GM12878 (cell line): ENCODE data around the gene GIMD1. TPM values are rescaled to one million over a fixed set of nuclear protein-coding genes. Genes with fewer than 3 reads are reported as not detected.

Source experiments
- ASH2L ChIP-seq: fragments of 300-600, 200-600 bp; sonication (generic); IDR thresholded peaks from 2 replicates; pipeline ENCODE4 v1.6.1; 2017; ENCODE audit warnings: low read depth, mild to moderate bottlenecking, borderline replicate concordance
- CHD1 ChIP-seq: IDR thresholded peaks from 2 replicates; pipeline ENCODE4 v1.6.1; 2012; ENCODE audit warnings: low read depth, low read length, improper control_type of control experiment
- CHD4 ChIP-seq: fragments of 200-600 bp; sonication (generic); IDR thresholded peaks from 2 replicates; pipeline ENCODE4 v1.6.1; 2016; ENCODE audit warnings: mild to moderate bottlenecking
- ESRRA ChIP-seq: IDR thresholded peaks from 2 replicates; pipeline ENCODE4 v1.6.1; 2012; ENCODE audit warnings: mild to moderate bottlenecking, low read length, improper control_type of control experiment
- GATAD2B ChIP-seq: fragments of 450-650 bp; conservative IDR thresholded peaks from 2 replicates; pipeline ENCODE4 v1.6.1; 2017; ENCODE audit warnings: low read depth, mild to moderate bottlenecking, moderate library complexity
- MXI1 ChIP-seq: fragments of 150-350 bp; IDR thresholded peaks from 2 replicates; pipeline ENCODE4 v1.6.1; 2011; ENCODE audit warnings: low read depth, mild to moderate bottlenecking, inconsistent platforms, low read length, improper control_type of control experiment
- MYC ChIP-seq: IDR thresholded peaks from 2 replicates; pipeline ENCODE4 v1.6.1; 2011; ENCODE audit warnings: mild to moderate bottlenecking, low read length, moderate library complexity, inconsistent platforms; ENCODE audit not compliant: insufficient read depth, insufficient replicate concordance, insufficient read length, severe bottlenecking
- NBN ChIP-seq: fragments of 450-650 bp; IDR thresholded peaks from 2 replicates; pipeline ENCODE4 v1.6.1; 2016
- NFXL1 ChIP-seq: fragments of 450-650 bp; IDR thresholded peaks from 2 replicates; pipeline ENCODE4 v1.6.1; 2017; ENCODE audit warnings: antibody characterized with exemption, mild to moderate bottlenecking, borderline replicate concordance
- POLR2AphosphoS2 ChIP-seq: IDR thresholded peaks from 2 replicates; pipeline ENCODE4 v1.6.1; 2011; ENCODE audit warnings: low read depth, mild to moderate bottlenecking, low read length, improper control_type of control experiment, moderate library complexity
- RAD51 ChIP-seq: fragments of 450-650 bp; IDR thresholded peaks from 2 replicates; pipeline ENCODE4 v1.6.1; 2016; ENCODE audit warnings: moderate library complexity, mild to moderate bottlenecking, inconsistent platforms
- RB1 ChIP-seq: fragments of 450-650 bp; formaldehyde crosslinking; IDR thresholded peaks from 2 replicates; pipeline ENCODE4 v1.6.1; 2017; ENCODE audit warnings: mild to moderate bottlenecking, borderline replicate concordance
- RCOR1 ChIP-seq: conservative IDR thresholded peaks from 2 replicates; pipeline ENCODE4 v1.6.1; 2012; ENCODE audit warnings: low read depth, low read length, improper control_type of control experiment
- RFX5 ChIP-seq: IDR thresholded peaks from 2 replicates; pipeline ENCODE4 v1.6.1; 2011; ENCODE audit warnings: low read depth, low read length, improper control_type of control experiment
- SIX5 ChIP-seq: IDR thresholded peaks from 2 replicates; pipeline ENCODE4 v1.6.1; 2011; ENCODE audit warnings: mild to moderate bottlenecking, low read depth, low read length, moderate library complexity; ENCODE audit not compliant: severe bottlenecking
- SUPT20H ChIP-seq: IDR thresholded peaks from 2 replicates; pipeline ENCODE4 v1.6.1; 2011; ENCODE audit warnings: low read depth, mild to moderate bottlenecking, low read length, moderate library complexity, borderline replicate concordance; ENCODE audit not compliant: control insufficient read depth
- TCF7 ChIP-seq: IDR thresholded peaks from 2 replicates; pipeline ENCODE4 v1.6.1; 2014; ENCODE audit warnings: antibody characterized with exemption, borderline replicate concordance
- ZNF207 ChIP-seq: fragments of 450-650 bp; IDR thresholded peaks from 2 replicates; pipeline ENCODE4 v1.6.1; 2014; ENCODE audit warnings: antibody characterized with exemption, mild to moderate bottlenecking, borderline replicate concordance
- polyA plus RNA-seq, 11 experiments: library from polyadenylated mRNA; depleted of rRNA in 4 of 11; unstranded in 6 of 11; stranded (reverse) in 5 of 11; fragments of >200 nt; fragmentation: Nextera tagmentation in 4 of 11; fragmentation: Illumina TruSeq in 1 of 11; extraction: Ambion mirVana in 4 of 11; extraction: Trizol in 1 of 11; gene quantifications; 1 replicate in 1 of 11; 2 replicates in 10 of 11; pipeline versions ENCODE4 v1.2.1 to v1.2.3, GENCODE V29; 2011 to 2016; ENCODE audit warnings: inconsistent platforms in 2 of 11, missing spikeins in 2 of 11, low read depth in 1 of 11
- total RNA-seq, 4 experiments: library from RNA; depleted of rRNA in 3 of 4; stranded (reverse); fragments of >200 nt in 3 of 4; fragmentation: Illumina TruSeq in 1 of 4; extraction: Trizol in 1 of 4; gene quantifications; 2 replicates each; pipeline versions ENCODE4 v1.2.1 to v1.2.3, GENCODE V29; 2013 to 2021
- TF ChIP-seq, protein P1 (sequence below): fragments of 150-350 bp; IDR thresholded peaks from 2 replicates; pipeline ENCODE4 v1.6.1; 2016; ENCODE audit warnings: low read depth, low read length
- TF ChIP-seq, protein P2 (sequence below): fragments of 450-650 bp; conservative IDR thresholded peaks from 2 replicates; pipeline ENCODE4 v1.6.1; 2017; ENCODE audit warnings: mild to moderate bottlenecking, moderate library complexity
- TF ChIP-seq, protein P3 (sequence below), 3 experiments: IDR thresholded peaks in 2 of 3; conservative IDR thresholded peaks in 1 of 3; 2 replicates each; pipeline ENCODE4 v1.5.1; 2011; ENCODE audit warnings: low read depth in 3 of 3, low read length in 3 of 3, mild to moderate bottlenecking in 3 of 3, control low read depth in 2 of 3, moderate library complexity in 2 of 3, inconsistent platforms in 1 of 3, mixed read lengths in 1 of 3; ENCODE audit not compliant: control insufficient read depth in 2 of 3, insufficient read depth in 1 of 3; ENCODE audit errors: extremely low read depth in 1 of 3
- TF ChIP-seq, protein P4 (sequence below): IDR thresholded peaks from 2 replicates; pipeline ENCODE4 v1.6.1; 2012; ENCODE audit warnings: low read depth, low read length, improper control_type of control experiment

The GIMD1 gene
- total and polyA plus RNA-seq, 10 of the 15 experiments (the other 5 are each of a cell fraction or from before 2014, with no cell fraction given) = 0.14 TPM; not detected in 9

DNA sequence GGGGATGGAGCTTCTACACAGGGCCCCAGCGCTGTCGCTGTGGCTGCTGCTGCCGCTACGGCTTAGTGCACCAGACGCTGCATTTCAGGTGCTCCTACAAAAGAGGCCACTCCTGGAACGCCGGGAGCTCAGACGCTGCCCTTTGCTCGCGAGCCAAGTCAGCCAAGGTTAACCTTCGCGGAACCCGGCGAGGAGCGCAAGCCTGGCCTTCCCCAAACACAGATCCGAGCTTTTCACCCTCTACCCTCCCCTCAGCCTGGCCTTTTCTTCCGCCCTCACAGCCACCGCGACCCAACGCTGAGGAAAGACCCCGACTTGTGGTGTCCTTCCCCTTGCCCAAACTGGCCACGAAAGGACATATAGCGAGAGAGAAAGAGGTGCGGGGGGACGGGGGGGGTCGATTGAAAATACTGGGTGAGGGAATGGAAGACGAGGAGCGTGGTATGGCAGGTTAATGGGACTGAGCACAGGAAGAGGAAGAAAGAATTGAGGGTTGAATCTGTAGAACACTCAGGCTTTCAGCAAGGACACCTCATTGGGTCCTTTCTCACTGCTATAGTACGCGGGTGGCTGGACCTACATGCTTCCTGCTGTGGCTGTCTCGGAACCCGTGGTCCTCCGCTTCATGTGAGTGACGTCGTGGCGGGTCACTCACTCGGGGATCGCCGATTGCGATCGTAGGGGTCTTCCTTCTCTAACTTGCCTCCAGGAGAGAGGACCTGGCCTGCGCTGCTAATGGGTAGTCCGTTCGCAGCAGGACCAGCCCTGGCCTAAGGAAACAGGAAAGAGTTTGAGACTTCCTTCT is 52.4 kb downstream of the GIMD1 start, which contains the start of the genes AIMP1 and TBCK (continued):
- TF ChIP-seq, protein P1, sequence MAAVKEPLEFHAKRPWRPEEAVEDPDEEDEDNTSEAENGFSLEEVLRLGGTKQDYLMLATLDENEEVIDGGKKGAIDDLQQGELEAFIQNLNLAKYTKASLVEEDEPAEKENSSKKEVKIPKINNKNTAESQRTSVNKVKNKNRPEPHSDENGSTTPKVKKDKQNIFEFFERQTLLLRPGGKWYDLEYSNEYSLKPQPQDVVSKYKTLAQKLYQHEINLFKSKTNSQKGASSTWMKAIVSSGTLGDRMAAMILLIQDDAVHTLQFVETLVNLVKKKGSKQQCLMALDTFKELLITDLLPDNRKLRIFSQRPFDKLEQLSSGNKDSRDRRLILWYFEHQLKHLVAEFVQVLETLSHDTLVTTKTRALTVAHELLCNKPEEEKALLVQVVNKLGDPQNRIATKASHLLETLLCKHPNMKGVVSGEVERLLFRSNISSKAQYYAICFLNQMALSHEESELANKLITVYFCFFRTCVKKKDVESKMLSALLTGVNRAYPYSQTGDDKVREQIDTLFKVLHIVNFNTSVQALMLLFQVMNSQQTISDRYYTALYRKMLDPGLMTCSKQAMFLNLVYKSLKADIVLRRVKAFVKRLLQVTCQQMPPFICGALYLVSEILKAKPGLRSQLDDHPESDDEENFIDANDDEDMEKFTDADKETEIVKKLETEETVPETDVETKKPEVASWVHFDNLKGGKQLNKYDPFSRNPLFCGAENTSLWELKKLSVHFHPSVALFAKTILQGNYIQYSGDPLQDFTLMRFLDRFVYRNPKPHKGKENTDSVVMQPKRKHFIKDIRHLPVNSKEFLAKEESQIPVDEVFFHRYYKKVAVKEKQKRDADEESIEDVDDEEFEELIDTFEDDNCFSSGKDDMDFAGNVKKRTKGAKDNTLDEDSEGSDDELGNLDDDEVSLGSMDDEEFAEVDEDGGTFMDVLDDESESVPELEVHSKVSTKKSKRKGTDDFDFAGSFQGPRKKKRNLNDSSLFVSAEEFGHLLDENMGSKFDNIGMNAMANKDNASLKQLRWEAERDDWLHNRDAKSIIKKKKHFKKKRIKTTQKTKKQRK = no peak
- peak; percentile 99 for TF ChIP-seq NBN
- peak; percentile 96 for TF ChIP-seq MYC
- no peak for TF ChIP-seq RFX5
- no peak for TF ChIP-seq SUPT20H
- TF ChIP-seq CHD1 = 0 out of 2 replicates have a peak, but pooled peaks have one; percentile 50
- TF ChIP-seq RCOR1 = no peak
- TF ChIP-seq POLR2AphosphoS2 = peak; percentile 78; the same call in 1 of the 2 replicates
- peak; percentile 98 for TF ChIP-seq ZNF207
- no peak for TF ChIP-seq ASH2L
- TF ChIP-seq, protein P2, sequence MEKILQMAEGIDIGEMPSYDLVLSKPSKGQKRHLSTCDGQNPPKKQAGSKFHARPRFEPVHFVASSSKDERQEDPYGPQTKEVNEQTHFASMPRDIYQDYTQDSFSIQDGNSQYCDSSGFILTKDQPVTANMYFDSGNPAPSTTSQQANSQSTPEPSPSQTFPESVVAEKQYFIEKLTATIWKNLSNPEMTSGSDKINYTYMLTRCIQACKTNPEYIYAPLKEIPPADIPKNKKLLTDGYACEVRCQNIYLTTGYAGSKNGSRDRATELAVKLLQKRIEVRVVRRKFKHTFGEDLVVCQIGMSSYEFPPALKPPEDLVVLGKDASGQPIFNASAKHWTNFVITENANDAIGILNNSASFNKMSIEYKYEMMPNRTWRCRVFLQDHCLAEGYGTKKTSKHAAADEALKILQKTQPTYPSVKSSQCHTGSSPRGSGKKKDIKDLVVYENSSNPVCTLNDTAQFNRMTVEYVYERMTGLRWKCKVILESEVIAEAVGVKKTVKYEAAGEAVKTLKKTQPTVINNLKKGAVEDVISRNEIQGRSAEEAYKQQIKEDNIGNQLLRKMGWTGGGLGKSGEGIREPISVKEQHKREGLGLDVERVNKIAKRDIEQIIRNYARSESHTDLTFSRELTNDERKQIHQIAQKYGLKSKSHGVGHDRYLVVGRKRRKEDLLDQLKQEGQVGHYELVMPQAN = peak; percentile 28; the same call in 1 of the 2 replicates
- TF ChIP-seq, protein P3, sequence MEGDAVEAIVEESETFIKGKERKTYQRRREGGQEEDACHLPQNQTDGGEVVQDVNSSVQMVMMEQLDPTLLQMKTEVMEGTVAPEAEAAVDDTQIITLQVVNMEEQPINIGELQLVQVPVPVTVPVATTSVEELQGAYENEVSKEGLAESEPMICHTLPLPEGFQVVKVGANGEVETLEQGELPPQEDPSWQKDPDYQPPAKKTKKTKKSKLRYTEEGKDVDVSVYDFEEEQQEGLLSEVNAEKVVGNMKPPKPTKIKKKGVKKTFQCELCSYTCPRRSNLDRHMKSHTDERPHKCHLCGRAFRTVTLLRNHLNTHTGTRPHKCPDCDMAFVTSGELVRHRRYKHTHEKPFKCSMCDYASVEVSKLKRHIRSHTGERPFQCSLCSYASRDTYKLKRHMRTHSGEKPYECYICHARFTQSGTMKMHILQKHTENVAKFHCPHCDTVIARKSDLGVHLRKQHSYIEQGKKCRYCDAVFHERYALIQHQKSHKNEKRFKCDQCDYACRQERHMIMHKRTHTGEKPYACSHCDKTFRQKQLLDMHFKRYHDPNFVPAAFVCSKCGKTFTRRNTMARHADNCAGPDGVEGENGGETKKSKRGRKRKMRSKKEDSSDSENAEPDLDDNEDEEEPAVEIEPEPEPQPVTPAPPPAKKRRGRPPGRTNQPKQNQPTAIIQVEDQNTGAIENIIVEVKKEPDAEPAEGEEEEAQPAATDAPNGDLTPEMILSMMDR (IDR thresholded peaks at IDR 0.05 in 2 of 3, conservative IDR thresholded peaks at IDR 0.05 in 1 of 3; ENCODE audit: control insufficient read depth in 2 of 3, extremely low read depth in 1 of 3, insufficient read depth in 1 of 3, low read depth in 3 of 3, low read length in 3 of 3) = no peak
- TF ChIP-seq, protein P4, sequence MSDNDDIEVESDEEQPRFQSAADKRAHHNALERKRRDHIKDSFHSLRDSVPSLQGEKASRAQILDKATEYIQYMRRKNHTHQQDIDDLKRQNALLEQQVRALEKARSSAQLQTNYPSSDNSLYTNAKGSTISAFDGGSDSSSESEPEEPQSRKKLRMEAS = peak; percentile 93
- TF ChIP-seq NFXL1 = no peak
- peak; percentile 40; the same call in 1 of the 2 replicates for TF ChIP-seq GATAD2B
- TF ChIP-seq SIX5 = peak; percentile 40
- 0 out of 2 replicates have a peak, but pooled peaks have one; percentile 12 for TF ChIP-seq TCF7
- peak; percentile 96 for TF ChIP-seq MXI1
- no peak for TF ChIP-seq ESRRA
- TF ChIP-seq RAD51 = peak; percentile 64; the same call in 1 of the 2 replicates
- TF ChIP-seq RB1 = no peak; the same call in 1 of the 2 replicates
- no peak for TF ChIP-seq CHD4
